ENCODE results near the gene RGS12. TPM values are rescaled to one million over a fixed set of nuclear protein-coding genes. Genes with fewer than 3 reads are reported as not detected.
A peak's percentile ranks its signal among the peaks of the same experiment; 100 is the strongest.

Gene RGS12
- total and polyA plus RNA-seq, 2 of the 13 experiments (the other 11 are each of a cell fraction or from before 2014, with no cell fraction given) = 21.0 to 27.7 TPM

DNA sequence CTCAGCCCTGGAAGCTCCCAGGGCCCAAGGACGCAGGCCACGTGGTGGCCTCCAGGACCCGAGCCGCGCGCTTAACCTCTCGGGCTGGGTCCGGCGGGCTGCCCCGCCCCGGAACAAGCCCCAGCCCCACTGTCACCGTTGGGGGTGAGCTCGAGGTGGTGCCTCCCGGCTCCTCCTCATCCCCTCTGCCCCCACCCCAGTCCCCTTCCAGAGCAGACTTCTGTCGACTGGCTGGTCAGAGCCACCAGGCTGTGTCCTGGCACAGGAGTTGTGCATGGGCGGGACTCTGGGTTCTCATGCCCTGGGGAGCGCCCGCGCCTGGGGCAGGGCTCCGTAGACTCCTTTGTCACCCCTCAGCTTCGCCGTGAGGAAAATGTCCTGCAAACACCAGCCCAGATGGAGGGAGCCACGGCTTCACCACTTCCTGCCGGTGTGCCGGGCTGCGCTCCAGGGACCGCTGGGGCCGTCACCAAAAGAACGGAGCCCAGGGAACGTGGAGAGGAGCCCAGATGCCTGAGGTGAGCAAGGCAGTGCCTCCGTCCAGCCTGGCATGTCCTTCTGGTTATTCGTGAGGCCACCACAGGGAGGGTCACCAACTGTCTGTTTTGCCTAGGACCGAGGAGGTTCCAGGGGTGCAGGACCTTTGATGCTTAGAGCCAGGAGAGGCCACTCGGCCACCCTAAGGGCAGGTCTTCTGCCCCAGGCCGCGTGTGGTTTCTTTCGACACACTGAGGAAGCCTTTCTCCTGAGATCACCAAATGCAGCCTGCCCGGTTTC, 7.1 kb upstream of the RGS12 start (continued):
- TF ChIP-seq, protein P1, sequence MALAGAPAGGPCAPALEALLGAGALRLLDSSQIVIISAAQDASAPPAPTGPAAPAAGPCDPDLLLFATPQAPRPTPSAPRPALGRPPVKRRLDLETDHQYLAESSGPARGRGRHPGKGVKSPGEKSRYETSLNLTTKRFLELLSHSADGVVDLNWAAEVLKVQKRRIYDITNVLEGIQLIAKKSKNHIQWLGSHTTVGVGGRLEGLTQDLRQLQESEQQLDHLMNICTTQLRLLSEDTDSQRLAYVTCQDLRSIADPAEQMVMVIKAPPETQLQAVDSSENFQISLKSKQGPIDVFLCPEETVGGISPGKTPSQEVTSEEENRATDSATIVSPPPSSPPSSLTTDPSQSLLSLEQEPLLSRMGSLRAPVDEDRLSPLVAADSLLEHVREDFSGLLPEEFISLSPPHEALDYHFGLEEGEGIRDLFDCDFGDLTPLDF (CRISPR knock-in tag; IDR thresholded peaks at IDR 0.05) = peak; percentile 73
- TF ChIP-seq KLF16 (CRISPR knock-in tag; IDR thresholded peaks at IDR 0.05) (peak in 1 of 2 experiments; percentile 52; a peak in 1 of 4 replicates), GABPB1 (CRISPR knock-in tag; IDR thresholded peaks at IDR 0.05) (peak; percentile 84), MEIS1 (CRISPR knock-in tag; IDR thresholded peaks at IDR 0.05; ENCODE audit: borderline replicate concordance) (peak; percentile 79), ARNTL (CRISPR knock-in tag; IDR thresholded peaks at IDR 0.05) (peak; percentile 79), MXD4 (CRISPR knock-in tag; IDR thresholded peaks at IDR 0.05) (no peak; the same call in none of the 2 replicates), ZKSCAN5 (CRISPR knock-in tag; IDR thresholded peaks at IDR 0.05) (no peak), RAD21 (CRISPR knock-in tag; IDR thresholded peaks at IDR 0.05) (no peak), GTF3A (CRISPR knock-in tag; conservative IDR thresholded peaks at IDR 0.05) (peak; percentile 76; the same call in 1 of the 2 replicates), SNAPC2 (CRISPR knock-in tag; IDR thresholded peaks at IDR 0.05) (0 out of 2 replicates have a peak, but pooled peaks have one; percentile 34), TBX2 (CRISPR knock-in tag; IDR thresholded peaks at IDR 0.05; ENCODE audit: borderline replicate concordance) (peak; percentile 57; the same call in 1 of the 2 replicates)
- TF ChIP-seq, protein P2, sequence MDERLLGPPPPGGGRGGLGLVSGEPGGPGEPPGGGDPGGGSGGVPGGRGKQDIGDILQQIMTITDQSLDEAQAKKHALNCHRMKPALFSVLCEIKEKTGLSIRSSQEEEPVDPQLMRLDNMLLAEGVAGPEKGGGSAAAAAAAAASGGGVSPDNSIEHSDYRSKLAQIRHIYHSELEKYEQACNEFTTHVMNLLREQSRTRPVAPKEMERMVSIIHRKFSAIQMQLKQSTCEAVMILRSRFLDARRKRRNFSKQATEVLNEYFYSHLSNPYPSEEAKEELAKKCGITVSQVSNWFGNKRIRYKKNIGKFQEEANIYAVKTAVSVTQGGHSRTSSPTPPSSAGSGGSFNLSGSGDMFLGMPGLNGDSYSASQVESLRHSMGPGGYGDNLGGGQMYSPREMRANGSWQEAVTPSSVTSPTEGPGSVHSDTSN (CRISPR knock-in tag; IDR thresholded peaks at IDR 0.05) = no peak
- TF ChIP-seq, protein P3, sequence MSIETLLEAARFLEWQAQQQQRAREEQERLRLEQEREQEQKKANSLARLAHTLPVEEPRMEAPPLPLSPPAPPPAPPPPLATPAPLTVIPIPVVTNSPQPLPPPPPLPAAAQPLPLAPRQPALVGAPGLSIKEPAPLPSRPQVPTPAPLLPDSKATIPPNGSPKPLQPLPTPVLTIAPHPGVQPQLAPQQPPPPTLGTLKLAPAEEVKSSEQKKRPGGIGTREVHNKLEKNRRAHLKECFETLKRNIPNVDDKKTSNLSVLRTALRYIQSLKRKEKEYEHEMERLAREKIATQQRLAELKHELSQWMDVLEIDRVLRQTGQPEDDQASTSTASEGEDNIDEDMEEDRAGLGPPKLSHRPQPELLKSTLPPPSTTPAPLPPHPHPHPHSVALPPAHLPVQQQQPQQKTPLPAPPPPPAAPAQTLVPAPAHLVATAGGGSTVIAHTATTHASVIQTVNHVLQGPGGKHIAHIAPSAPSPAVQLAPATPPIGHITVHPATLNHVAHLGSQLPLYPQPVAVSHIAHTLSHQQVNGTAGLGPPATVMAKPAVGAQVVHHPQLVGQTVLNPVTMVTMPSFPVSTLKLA (IDR thresholded peaks at IDR 0.05) = 0 out of 2 replicates have a peak, but pooled peaks have one; percentile 17
- TF ChIP-seq, protein P4, sequence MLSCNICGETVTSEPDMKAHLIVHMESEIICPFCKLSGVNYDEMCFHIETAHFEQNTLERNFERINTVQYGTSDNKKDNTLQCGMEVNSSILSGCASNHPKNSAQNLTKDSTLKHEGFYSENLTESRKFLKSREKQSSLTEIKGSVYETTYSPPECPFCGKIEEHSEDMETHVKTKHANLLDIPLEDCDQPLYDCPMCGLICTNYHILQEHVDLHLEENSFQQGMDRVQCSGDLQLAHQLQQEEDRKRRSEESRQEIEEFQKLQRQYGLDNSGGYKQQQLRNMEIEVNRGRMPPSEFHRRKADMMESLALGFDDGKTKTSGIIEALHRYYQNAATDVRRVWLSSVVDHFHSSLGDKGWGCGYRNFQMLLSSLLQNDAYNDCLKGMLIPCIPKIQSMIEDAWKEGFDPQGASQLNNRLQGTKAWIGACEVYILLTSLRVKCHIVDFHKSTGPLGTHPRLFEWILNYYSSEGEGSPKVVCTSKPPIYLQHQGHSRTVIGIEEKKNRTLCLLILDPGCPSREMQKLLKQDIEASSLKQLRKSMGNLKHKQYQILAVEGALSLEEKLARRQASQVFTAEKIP (CRISPR knock-in tag; IDR thresholded peaks at IDR 0.05; ENCODE audit: borderline replicate concordance) = no peak
- TF ChIP-seq, protein P5, sequence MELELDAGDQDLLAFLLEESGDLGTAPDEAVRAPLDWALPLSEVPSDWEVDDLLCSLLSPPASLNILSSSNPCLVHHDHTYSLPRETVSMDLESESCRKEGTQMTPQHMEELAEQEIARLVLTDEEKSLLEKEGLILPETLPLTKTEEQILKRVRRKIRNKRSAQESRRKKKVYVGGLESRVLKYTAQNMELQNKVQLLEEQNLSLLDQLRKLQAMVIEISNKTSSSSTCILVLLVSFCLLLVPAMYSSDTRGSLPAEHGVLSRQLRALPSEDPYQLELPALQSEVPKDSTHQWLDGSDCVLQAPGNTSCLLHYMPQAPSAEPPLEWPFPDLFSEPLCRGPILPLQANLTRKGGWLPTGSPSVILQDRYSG (CRISPR knock-in tag; IDR thresholded peaks at IDR 0.05) = no peak
- TF ChIP-seq, protein P6, sequence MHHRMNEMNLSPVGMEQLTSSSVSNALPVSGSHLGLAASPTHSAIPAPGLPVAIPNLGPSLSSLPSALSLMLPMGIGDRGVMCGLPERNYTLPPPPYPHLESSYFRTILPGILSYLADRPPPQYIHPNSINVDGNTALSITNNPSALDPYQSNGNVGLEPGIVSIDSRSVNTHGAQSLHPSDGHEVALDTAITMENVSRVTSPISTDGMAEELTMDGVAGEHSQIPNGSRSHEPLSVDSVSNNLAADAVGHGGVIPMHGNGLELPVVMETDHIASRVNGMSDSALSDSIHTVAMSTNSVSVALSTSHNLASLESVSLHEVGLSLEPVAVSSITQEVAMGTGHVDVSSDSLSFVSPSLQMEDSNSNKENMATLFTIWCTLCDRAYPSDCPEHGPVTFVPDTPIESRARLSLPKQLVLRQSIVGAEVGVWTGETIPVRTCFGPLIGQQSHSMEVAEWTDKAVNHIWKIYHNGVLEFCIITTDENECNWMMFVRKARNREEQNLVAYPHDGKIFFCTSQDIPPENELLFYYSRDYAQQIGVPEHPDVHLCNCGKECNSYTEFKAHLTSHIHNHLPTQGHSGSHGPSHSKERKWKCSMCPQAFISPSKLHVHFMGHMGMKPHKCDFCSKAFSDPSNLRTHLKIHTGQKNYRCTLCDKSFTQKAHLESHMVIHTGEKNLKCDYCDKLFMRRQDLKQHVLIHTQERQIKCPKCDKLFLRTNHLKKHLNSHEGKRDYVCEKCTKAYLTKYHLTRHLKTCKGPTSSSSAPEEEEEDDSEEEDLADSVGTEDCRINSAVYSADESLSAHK (CRISPR knock-in tag; IDR thresholded peaks at IDR 0.05; ENCODE audit: borderline replicate concordance) = no peak
- TF ChIP-seq, protein P7, sequence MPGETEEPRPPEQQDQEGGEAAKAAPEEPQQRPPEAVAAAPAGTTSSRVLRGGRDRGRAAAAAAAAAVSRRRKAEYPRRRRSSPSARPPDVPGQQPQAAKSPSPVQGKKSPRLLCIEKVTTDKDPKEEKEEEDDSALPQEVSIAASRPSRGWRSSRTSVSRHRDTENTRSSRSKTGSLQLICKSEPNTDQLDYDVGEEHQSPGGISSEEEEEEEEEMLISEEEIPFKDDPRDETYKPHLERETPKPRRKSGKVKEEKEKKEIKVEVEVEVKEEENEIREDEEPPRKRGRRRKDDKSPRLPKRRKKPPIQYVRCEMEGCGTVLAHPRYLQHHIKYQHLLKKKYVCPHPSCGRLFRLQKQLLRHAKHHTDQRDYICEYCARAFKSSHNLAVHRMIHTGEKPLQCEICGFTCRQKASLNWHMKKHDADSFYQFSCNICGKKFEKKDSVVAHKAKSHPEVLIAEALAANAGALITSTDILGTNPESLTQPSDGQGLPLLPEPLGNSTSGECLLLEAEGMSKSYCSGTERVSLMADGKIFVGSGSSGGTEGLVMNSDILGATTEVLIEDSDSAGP (CRISPR knock-in tag; IDR thresholded peaks at IDR 0.05; ENCODE audit: borderline replicate concordance) = no peak; the same call in 1 of the 2 replicates

Data from HepG2 (cell line).